Bronchial epithelial cell (primary cell): ENCODE results near the gene IL9. TPM values are rescaled to one million over a fixed set of nuclear protein-coding genes. Genes with fewer than 3 reads are reported as not detected.

ENCODE experiments used
- DNase-seq: peaks from one replicate; pipeline ENCODE4 v3.0.0-alpha.2; 2010; ENCODE audit warnings: low read depth
- FAIRE-seq: peaks from 2 replicates; lab custom pipeline; 2011; peaks lifted over from hg19 to GRCh38; lab: Jason Lieb, UNC
- H3K27me3 ChIP-seq: 2 replicates; pipeline ENCODE4 v1.5.1; 2011; ENCODE audit warnings: low read length; ENCODE audit not compliant: control insufficient read depth, insufficient read depth
- H3K36me3 ChIP-seq: 2 replicates; pipeline ENCODE4 v1.5.1; 2011; ENCODE audit warnings: low read length; ENCODE audit not compliant: control insufficient read depth, insufficient read depth
- H3K4me3 ChIP-seq: 2 replicates; pipeline ENCODE4 v1.5.1; 2011; ENCODE audit warnings: mild to moderate bottlenecking, low read depth, low read length, control low read depth
- CTCF ChIP-seq: IDR thresholded peaks from 2 replicates; pipeline ENCODE4 v1.5.1; 2011; ENCODE audit warnings: mild to moderate bottlenecking, moderate library complexity, low read length, control low read depth, inconsistent platforms; ENCODE audit not compliant: insufficient read depth, severe bottlenecking
- total RNA-seq: library from RNA; depleted of rRNA; stranded (reverse); fragments of >200 nt; gene quantifications from 2 replicates; pipeline ENCODE4 v1.2.1, GENCODE V29; 2014

IL9 gene
- total RNA-seq, 1 donor from 2014 or later = not detected

GRCh38 chr5:135937245-135937911, 41.7 kb upstream of the IL9 start:
- H3K27me3 ChIP-seq = peaks cover 6% of the 10 kb centered on the region
- DNase-seq = no peak
- FAIRE-seq = no peak
- TF ChIP-seq CTCF = no peak
- H3K4me3 ChIP-seq = no peak overlapping the region
- H3K36me3 ChIP-seq = no peaks in the 10 kb centered on the region

GRCh38 chr5:135934939-135935338, 39.3 kb upstream of the IL9 start:
- H3K36me3 ChIP-seq = no peaks in the 10 kb centered on the region
- FAIRE-seq = no peak
- peaks cover 14% of the 10 kb centered on the region for H3K27me3 ChIP-seq
- no peak for TF ChIP-seq CTCF
- no peak overlapping the region for H3K4me3 ChIP-seq
- DNase-seq = peak; percentile 16

GRCh38 chr5:135930949-135931295, 35.3 kb upstream of the IL9 start:
- Histone ChIP-seq H3K4me3 (no peak overlapping the region), H3K27me3 (peaks cover 20% of the 10 kb centered on the region)
- no peak for FAIRE-seq

GRCh38 chr5:135930029-135930948, 34.6 kb upstream of the IL9 start:
- Histone ChIP-seq H3K4me3 (no peak overlapping the region), H3K27me3 (peaks cover 18% of the 10 kb centered on the region), H3K36me3 (no peaks in the 10 kb centered on the region)
- DNase-seq (no peak), FAIRE-seq (no peak)
- TF ChIP-seq CTCF = peak; percentile 4

More at GRCh38 chr5:135930949-135931295, 35.3 kb upstream of the IL9 start:
- DNase-seq = no peak
- no peaks in the 10 kb centered on the region for H3K36me3 ChIP-seq
- no peak for TF ChIP-seq CTCF

GRCh38 chr5:135921388-135921787, 25.7 kb upstream of the IL9 start:
- FAIRE-seq = no peak
- no peaks in the 10 kb centered on the region for H3K36me3 ChIP-seq
- no peak for TF ChIP-seq CTCF
- DNase-seq = peak; percentile 65
- H3K27me3 ChIP-seq = peaks cover 17% of the 10 kb centered on the region
- no peak overlapping the region for H3K4me3 ChIP-seq
